Activated CD4-positive, alpha-beta T cell treated with anti-CD3 and anti-CD28 coated beads, Interleukin-2, amount 10 ng/mL, durations not matched to agents 7 days and 5 days (primary cell): ENCODE data around the gene CEP112. TPM values are rescaled to one million over a fixed set of nuclear protein-coding genes. Genes with fewer than 3 reads are reported as not detected.

Experiments used
- CTCF ChIA-PET: fragments of 350-600 bp; sonication (Branson Sonifier 250); formaldehyde crosslinking; loops from one replicate; lab custom pipeline; 2021; ENCODE audit warnings: antibody characterized with exemption; lab: Charles Lee
- POLR2A ChIA-PET: fragments of 350-600 bp; sonication (Branson Sonifier 250); formaldehyde crosslinking; loops from one replicate; lab custom pipeline; 2021; ENCODE audit warnings: antibody characterized with exemption; lab: Charles Lee
- DNase-seq: peaks from one replicate; pipeline ENCODE4 v3.0.0-alpha.2; 2020
- H3K27ac Mint-ChIP-seq: one replicate; pipeline ENCODE4 v1.8.0; 2021; ENCODE audit warnings: mild to moderate bottlenecking, moderate library complexity, mixed read lengths
- H3K27me3 Mint-ChIP-seq: one replicate; pipeline ENCODE4 v1.8.0; 2021; ENCODE audit warnings: mixed read lengths
- H3K36me3 Mint-ChIP-seq: one replicate; pipeline ENCODE4 v1.8.0; 2021; ENCODE audit warnings: low read depth, mixed read lengths
- H3K4me1 Mint-ChIP-seq: one replicate; pipeline ENCODE4 v1.8.0; 2021; ENCODE audit warnings: mixed read lengths
- H3K4me3 Mint-ChIP-seq: one replicate; pipeline ENCODE4 v1.8.0; 2021; ENCODE audit warnings: mild to moderate bottlenecking, moderate library complexity, mixed read lengths
- H3K9me3 Mint-ChIP-seq: one replicate; pipeline ENCODE4 v1.8.0; 2021; ENCODE audit warnings: mixed read lengths
- total RNA-seq, 2 experiments: library from RNA; stranded (reverse); gene quantifications; one replicate each; pipeline ENCODE4 v1.2.3, GENCODE V29; 2021

Gene CEP112
- total RNA-seq, 2 experiments from 2014 or later, result 4.0 to 4.2 TPM

GRCh38 chr17:65947831-65948230 lies 244.1 kb downstream of the CEP112 start:
- Mint-ChIP-seq H3K27me3 (no peaks in the 10 kb centered on the region), H3K36me3 (no peaks in the 10 kb centered on the region), H3K4me3 (no peak overlapping the region), H3K4me1 (no peaks in the 10 kb centered on the region), H3K9me3 (no peaks in the 10 kb centered on the region), H3K27ac (no peak overlapping the region)
- ChIA-PET POLR2A (no interaction called here), CTCF (no interaction called here)
- DNase-seq, result no peak

- no peak overlapping the region for H3K27ac Mint-ChIP-seq
- no peak for DNase-seq
- H3K27me3 Mint-ChIP-seq, result peaks cover 3% of the 10 kb centered on the region
- H3K4me1 Mint-ChIP-seq, result no peaks in the 10 kb centered on the region
- ChIA-PET POLR2A (no interaction called here), CTCF (interaction anchor here (0.6 kb wide), 1 partner anchor 564 kb away, joined by 3 read pairs; no protein-coding TSS in a partner anchor)
- no peaks in the 10 kb centered on the region for H3K9me3 Mint-ChIP-seq
- H3K4me3 Mint-ChIP-seq, result no peak overlapping the region
- H3K36me3 Mint-ChIP-seq, result no peaks in the 10 kb centered on the region
Observed at GRCh38 chr17:65942592-65942991, 249.3 kb downstream of the CEP112 start.

GRCh38 chr17:65941356-65941899 lies 250.5 kb downstream of the CEP112 start:
- no peaks in the 10 kb centered on the region for H3K4me1 Mint-ChIP-seq
- no peaks in the 10 kb centered on the region for H3K9me3 Mint-ChIP-seq
- no peak for DNase-seq
- POLR2A ChIA-PET, result no interaction called here
- H3K36me3 Mint-ChIP-seq, result no peaks in the 10 kb centered on the region
- H3K27me3 Mint-ChIP-seq, result peaks cover 3% of the 10 kb centered on the region
- H3K4me3 Mint-ChIP-seq, result no peak overlapping the region
- H3K27ac Mint-ChIP-seq, result no peak overlapping the region
- CTCF ChIA-PET, result no interaction called here

GRCh38 chr17:65936013-65936412 lies 255.9 kb downstream of the CEP112 start:
- Mint-ChIP-seq H3K27ac (no peak overlapping the region), H3K4me1 (no peaks in the 10 kb centered on the region), H3K27me3 (peaks cover 3% of the 10 kb centered on the region), H3K4me3 (no peak overlapping the region), H3K9me3 (peaks cover 4% of the 10 kb centered on the region), H3K36me3 (no peaks in the 10 kb centered on the region)
- ChIA-PET CTCF (no interaction called here), POLR2A (no interaction called here)
- DNase-seq, result no peak

GRCh38 chr17:65933290-65933689 lies 258.6 kb downstream of the CEP112 start:
- Mint-ChIP-seq H3K27ac (no peak overlapping the region), H3K4me1 (no peaks in the 10 kb centered on the region), H3K27me3 (no peaks in the 10 kb centered on the region), H3K36me3 (no peaks in the 10 kb centered on the region), H3K4me3 (no peak overlapping the region), H3K9me3 (peaks cover 4% of the 10 kb centered on the region)
- ChIA-PET POLR2A (no interaction called here), CTCF (no interaction called here)
- DNase-seq, result no peak

- Mint-ChIP-seq H3K9me3 (peaks cover 4% of the 10 kb centered on the region), H3K27me3 (no peaks in the 10 kb centered on the region), H3K36me3 (no peaks in the 10 kb centered on the region), H3K27ac (no peak overlapping the region), H3K4me3 (no peak overlapping the region), H3K4me1 (no peaks in the 10 kb centered on the region)
- ChIA-PET CTCF (no interaction called here), POLR2A (no interaction called here)
- DNase-seq, result no peak
Observed at GRCh38 chr17:65931246-65932149, 260.4 kb downstream of the CEP112 start.

GRCh38 chr17:65930140-65930730 lies 261.7 kb downstream of the CEP112 start:
- POLR2A ChIA-PET, result no interaction called here
- DNase-seq, result no peak
- CTCF ChIA-PET, result no interaction called here

GRCh38 chr17:65926599-65926998 lies 265.3 kb downstream of the CEP112 start:
- DNase-seq, result no peak
- H3K27me3 Mint-ChIP-seq, result no peaks in the 10 kb centered on the region
- no peaks in the 10 kb centered on the region for H3K9me3 Mint-ChIP-seq
- no peaks in the 10 kb centered on the region for H3K36me3 Mint-ChIP-seq
- H3K4me1 Mint-ChIP-seq, result no peaks in the 10 kb centered on the region
- no peak overlapping the region for H3K4me3 Mint-ChIP-seq
- POLR2A ChIA-PET, result no interaction called here
- CTCF ChIA-PET, result no interaction called here
- no peak overlapping the region for H3K27ac Mint-ChIP-seq

More at GRCh38 chr17:65930140-65930730, 261.7 kb downstream of the CEP112 start:
- no peak overlapping the region for H3K4me3 Mint-ChIP-seq
- H3K36me3 Mint-ChIP-seq, result no peaks in the 10 kb centered on the region
- H3K27me3 Mint-ChIP-seq, result no peaks in the 10 kb centered on the region
- H3K4me1 Mint-ChIP-seq, result no peaks in the 10 kb centered on the region
- no peak overlapping the region for H3K27ac Mint-ChIP-seq
- peaks cover 4% of the 10 kb centered on the region for H3K9me3 Mint-ChIP-seq

- no peak overlapping the region for H3K4me3 Mint-ChIP-seq
- no peak overlapping the region for H3K27ac Mint-ChIP-seq
- H3K36me3 Mint-ChIP-seq, result no peaks in the 10 kb centered on the region
- H3K27me3 Mint-ChIP-seq, result no peaks in the 10 kb centered on the region
- H3K9me3 Mint-ChIP-seq, result no peaks in the 10 kb centered on the region
- no peak for DNase-seq
- POLR2A ChIA-PET, result no interaction called here
- CTCF ChIA-PET, result no interaction called here
- H3K4me1 Mint-ChIP-seq, result no peaks in the 10 kb centered on the region
Observed at GRCh38 chr17:65925606-65926307, 266.2 kb downstream of the CEP112 start.

GRCh38 chr17:65920996-65921395 lies 270.9 kb downstream of the CEP112 start:
- Mint-ChIP-seq H3K27ac (no peak overlapping the region), H3K4me1 (no peaks in the 10 kb centered on the region), H3K36me3 (no peaks in the 10 kb centered on the region), H3K27me3 (no peaks in the 10 kb centered on the region), H3K9me3 (no peaks in the 10 kb centered on the region), H3K4me3 (no peak overlapping the region)
- DNase-seq, result no peak
- ChIA-PET POLR2A (no interaction called here), CTCF (no interaction called here)

- Mint-ChIP-seq H3K36me3 (peaks cover 14% of the 10 kb centered on the region), H3K9me3 (peaks cover 11% of the 10 kb centered on the region), H3K4me1 (peaks cover 15% of the 10 kb centered on the region), H3K27me3 (no peaks in the 10 kb centered on the region), H3K4me3 (no peak overlapping the region), H3K27ac (no peak overlapping the region)
- no peak for DNase-seq
- ChIA-PET POLR2A (no interaction called here), CTCF (no interaction called here)
Observed at GRCh38 chr17:65918916-65919315, 273.0 kb downstream of the CEP112 start.

GRCh38 chr17:65918500-65918899 lies 273.4 kb downstream of the CEP112 start:
- DNase-seq, result no peak
- Mint-ChIP-seq H3K36me3 (peaks cover 14% of the 10 kb centered on the region), H3K4me1 (peaks cover 15% of the 10 kb centered on the region), H3K9me3 (peaks cover 11% of the 10 kb centered on the region), H3K4me3 (no peak overlapping the region), H3K27me3 (no peaks in the 10 kb centered on the region), H3K27ac (no peak overlapping the region)
- POLR2A ChIA-PET, result no interaction called here
- CTCF ChIA-PET, result no interaction called here

GRCh38 chr17:65917560-65917959 lies 274.4 kb downstream of the CEP112 start:
- H3K4me1 Mint-ChIP-seq, result peaks cover 15% of the 10 kb centered on the region
- CTCF ChIA-PET, result interaction anchor here (0.6 kb wide), 1 partner anchor 26 kb away, joined by 3 read pairs; no protein-coding TSS in a partner anchor
- POLR2A ChIA-PET, result no interaction called here
- H3K4me3 Mint-ChIP-seq, result no peak overlapping the region
- no peaks in the 10 kb centered on the region for H3K27me3 Mint-ChIP-seq
- no peak overlapping the region for H3K27ac Mint-ChIP-seq
- peaks cover 14% of the 10 kb centered on the region for H3K36me3 Mint-ChIP-seq
- DNase-seq, result no peak
- H3K9me3 Mint-ChIP-seq, result peaks cover 11% of the 10 kb centered on the region
